Erythroblast (primary cell): Measurements from ENCODE around the gene BRMS1.

ENCODE experiments used
- GATA1 ChIP-seq: IDR thresholded peaks from 2 replicates; pipeline ENCODE4 v1.6.1; 2011; ENCODE audit warnings: low read depth, mild to moderate bottlenecking, control low read depth, low read length, moderate library complexity
- POLR2A ChIP-seq: IDR thresholded peaks from 2 replicates; pipeline ENCODE4 v1.6.1; 2011; ENCODE audit warnings: mild to moderate bottlenecking, low read length

- TF ChIP-seq POLR2A (no peak), GATA1 (no peak)
Measured at GRCh38 chr11:66299186-66299585, 45.7 kb downstream of the BRMS1 start.
